Liver (tissue), 9 donors: ENCODE results near the gene PGGT1B. TPM values are rescaled to one million over a fixed set of nuclear protein-coding genes. Genes with fewer than 3 reads are reported as not detected.

Experiments
- DNase-seq: peaks from one replicate; pipeline ENCODE4 v3.0.0-alpha.2; 2017; ENCODE audit warnings: low spot score
- H3K27ac ChIP-seq, 2 donors: one replicate each; pipeline ENCODE4 v1.7.0; 2013; ENCODE audit warnings: inconsistent platforms in 2 of 2, low read length in 2 of 2, control low read depth in 1 of 2, low read depth in 1 of 2, mild to moderate bottlenecking in 1 of 2
- H3K27me3 ChIP-seq, 4 donors: one replicate each; pipeline versions ENCODE4 v1.6.1 to v1.7.0; 2013; ENCODE audit warnings: low read length in 3 of 4, inconsistent platforms in 1 of 4, mild to moderate bottlenecking in 1 of 4, moderate library complexity in 1 of 4; ENCODE audit not compliant: control insufficient read depth in 4 of 4, insufficient read depth in 4 of 4
- H3K36me3 ChIP-seq, 4 donors: one replicate each; pipeline versions ENCODE4 v1.6.1 to v1.7.0; 2013; ENCODE audit warnings: low read length in 3 of 4, mild to moderate bottlenecking in 3 of 4, low read depth in 1 of 4, moderate library complexity in 1 of 4; ENCODE audit not compliant: control insufficient read depth in 4 of 4, insufficient read depth in 3 of 4
- H3K4me1 ChIP-seq, 4 donors: one replicate each; pipeline versions ENCODE4 v1.6.1 to v1.7.0; 2013; ENCODE audit warnings: low read length in 3 of 4, mild to moderate bottlenecking in 3 of 4, moderate library complexity in 1 of 4; ENCODE audit not compliant: control insufficient read depth in 4 of 4, insufficient read depth in 4 of 4
- H3K4me3 ChIP-seq, 3 donors: one replicate each; pipeline versions ENCODE4 v1.6.1 to v1.7.0; 2013; ENCODE audit warnings: low read length in 3 of 3, control low read depth in 1 of 3, low read depth in 1 of 3, mild to moderate bottlenecking in 1 of 3
- H3K9ac ChIP-seq, 2 donors: one replicate each; pipeline ENCODE4 v1.7.0; 2013; ENCODE audit warnings: low read length in 2 of 2, mild to moderate bottlenecking in 2 of 2, moderate library complexity in 2 of 2, control low read depth in 1 of 2, low read depth in 1 of 2
- H3K9me3 ChIP-seq, 4 donors: one replicate each; pipeline versions ENCODE4 v1.6.1 to v1.7.0; 2013; ENCODE audit warnings: low read length in 3 of 4; ENCODE audit not compliant: control insufficient read depth in 4 of 4
- ATF3 ChIP-seq: IDR thresholded peaks from 2 replicates; pipeline ENCODE4 v1.6.1; 2016; ENCODE audit warnings: antibody characterized with exemption
- EGR1 ChIP-seq, 2 donors: IDR thresholded peaks; 2 replicates each; pipeline ENCODE4 v1.6.1; 2016 to 2018; ENCODE audit warnings: antibody characterized with exemption in 2 of 2, low read depth in 2 of 2
- FOXA1 ChIP-seq: IDR thresholded peaks from 2 replicates; pipeline ENCODE4 v1.6.1; 2016; ENCODE audit warnings: antibody characterized with exemption
- FOXA2 ChIP-seq: IDR thresholded peaks from 2 replicates; pipeline ENCODE4 v1.6.1; 2016; ENCODE audit warnings: antibody characterized with exemption
- GABPA ChIP-seq, 2 donors: IDR thresholded peaks in 1 of 2; conservative IDR thresholded peaks in 1 of 2; 2 replicates each; pipeline ENCODE4 v1.6.1; 2016; ENCODE audit warnings: antibody characterized with exemption in 2 of 2, mild to moderate bottlenecking in 1 of 2, moderate library complexity in 1 of 2
- HNF4A ChIP-seq, 2 donors: conservative IDR thresholded peaks; 2 replicates each; pipeline ENCODE4 v1.6.1; 2016; ENCODE audit warnings: antibody characterized with exemption in 2 of 2, mild to moderate bottlenecking in 2 of 2
- JUND ChIP-seq, 2 donors: IDR thresholded peaks; 2 replicates each; pipeline ENCODE4 v1.6.1; 2016; ENCODE audit warnings: antibody characterized with exemption in 2 of 2
- NR2F2 ChIP-seq: IDR thresholded peaks from 2 replicates; pipeline ENCODE4 v1.6.1; 2016; ENCODE audit warnings: antibody characterized with exemption
- RAD21 ChIP-seq, 2 donors: IDR thresholded peaks; 2 replicates each; pipeline ENCODE4 v1.6.1; 2016; ENCODE audit warnings: antibody characterized with exemption in 2 of 2, mild to moderate bottlenecking in 2 of 2
- REST ChIP-seq: IDR thresholded peaks from 2 replicates; pipeline ENCODE4 v1.6.1; 2016; ENCODE audit warnings: antibody characterized with exemption, mild to moderate bottlenecking
- RXRA ChIP-seq, 2 donors: IDR thresholded peaks; 2 replicates each; pipeline ENCODE4 v1.6.1; 2017 to 2018; ENCODE audit warnings: antibody characterized with exemption in 2 of 2, mild to moderate bottlenecking in 1 of 2
- SP1 ChIP-seq: IDR thresholded peaks from 2 replicates; pipeline ENCODE4 v1.6.1; 2018; ENCODE audit warnings: antibody characterized with exemption, mild to moderate bottlenecking
- TAF1 ChIP-seq: conservative IDR thresholded peaks from 2 replicates; pipeline ENCODE4 v1.6.1; 2016; ENCODE audit warnings: antibody characterized with exemption, mild to moderate bottlenecking
- YY1 ChIP-seq: IDR thresholded peaks from 2 replicates; pipeline ENCODE4 v1.6.1; 2016; ENCODE audit warnings: antibody characterized with exemption, mild to moderate bottlenecking
- ZBTB33 ChIP-seq: IDR thresholded peaks from 2 replicates; pipeline ENCODE4 v1.6.1; 2016; ENCODE audit warnings: antibody characterized with exemption
- WGBS: extraction: QIAGEN DNeasy Blood & Tissue Kit; methylation state at CpG from one replicate; pipeline ENCODE4 v1.1.7; 2013; 5-methylcytosine and 5-hydroxymethylcytosine counted together
- polyA plus RNA-seq, 2 donors: library from polyadenylated mRNA; stranded (reverse) in 1 of 2; unstranded in 1 of 2; fragments of 200-250 nt in 1 of 2; fragments of >200 nt in 1 of 2; fragmentation: Nextera tagmentation in 1 of 2; extraction: Ambion mirVana in 1 of 2; gene quantifications; one replicate each; pipeline versions ENCODE4 v1.2.1 to v1.2.3, GENCODE V29; 2013 to 2015
- total RNA-seq, 2 donors: library from RNA; depleted of rRNA; stranded (reverse); fragments of >200 nt; gene quantifications; one replicate each; pipeline ENCODE4 v1.2.3, GENCODE V29; 2014
- TF ChIP-seq, protein P1 (sequence below): IDR thresholded peaks from 2 replicates; pipeline ENCODE4 v1.6.1; 2016; ENCODE audit warnings: antibody characterized with exemption
- TF ChIP-seq, protein P2 (sequence below): fragments of 150-350 bp; IDR thresholded peaks from 2 replicates; pipeline ENCODE4 v1.5.1; 2017; ENCODE audit warnings: improper control_type of control experiment, low read depth, low read length; ENCODE audit not compliant: missing input control
- donor health status: healthy.
- donor health status: healthy.
- donor health status: healthy.
- donor health status: healthy.
- donor health status: healthy.

PGGT1B gene
- total and polyA plus RNA-seq, 4 donors: 4.9 to 15.7 (median 5.6) TPM

GRCh38 chr5:115229606-115230005 lies 33.1 kb downstream of the PGGT1B start:
- Histone ChIP-seq H3K4me1 (no peaks in the 10 kb centered on the region), H3K27ac (no peak overlapping the region), H3K36me3 (peaks cover 3 to 22% (median 15%) of the 10 kb centered on the region in 4 donors), H3K27me3 (no peaks in the 10 kb centered on the region), H3K9me3 (no peaks in the 10 kb centered on the region), H3K4me3 (no peak overlapping the region), H3K9ac (no peak overlapping the region)
- 99% methylated on average over 1 of the region's 1 CpG for WGBS
- TF ChIP-seq HNF4A (conservative IDR thresholded peaks at IDR 0.05) (no peak), FOXA1 (no peak), REST (no peak), RXRA (IDR thresholded peaks at IDR 0.05) (no peak), JUND (IDR thresholded peaks at IDR 0.05) (no peak), NR2F2 (no peak), RAD21 (IDR thresholded peaks at IDR 0.05) (no peak), ATF3 (no peak), ZBTB33 (no peak), FOXA2 (no peak)
- TF ChIP-seq, protein P1, sequence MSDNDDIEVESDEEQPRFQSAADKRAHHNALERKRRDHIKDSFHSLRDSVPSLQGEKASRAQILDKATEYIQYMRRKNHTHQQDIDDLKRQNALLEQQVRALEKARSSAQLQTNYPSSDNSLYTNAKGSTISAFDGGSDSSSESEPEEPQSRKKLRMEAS: no peak
- TF ChIP-seq, protein P2, sequence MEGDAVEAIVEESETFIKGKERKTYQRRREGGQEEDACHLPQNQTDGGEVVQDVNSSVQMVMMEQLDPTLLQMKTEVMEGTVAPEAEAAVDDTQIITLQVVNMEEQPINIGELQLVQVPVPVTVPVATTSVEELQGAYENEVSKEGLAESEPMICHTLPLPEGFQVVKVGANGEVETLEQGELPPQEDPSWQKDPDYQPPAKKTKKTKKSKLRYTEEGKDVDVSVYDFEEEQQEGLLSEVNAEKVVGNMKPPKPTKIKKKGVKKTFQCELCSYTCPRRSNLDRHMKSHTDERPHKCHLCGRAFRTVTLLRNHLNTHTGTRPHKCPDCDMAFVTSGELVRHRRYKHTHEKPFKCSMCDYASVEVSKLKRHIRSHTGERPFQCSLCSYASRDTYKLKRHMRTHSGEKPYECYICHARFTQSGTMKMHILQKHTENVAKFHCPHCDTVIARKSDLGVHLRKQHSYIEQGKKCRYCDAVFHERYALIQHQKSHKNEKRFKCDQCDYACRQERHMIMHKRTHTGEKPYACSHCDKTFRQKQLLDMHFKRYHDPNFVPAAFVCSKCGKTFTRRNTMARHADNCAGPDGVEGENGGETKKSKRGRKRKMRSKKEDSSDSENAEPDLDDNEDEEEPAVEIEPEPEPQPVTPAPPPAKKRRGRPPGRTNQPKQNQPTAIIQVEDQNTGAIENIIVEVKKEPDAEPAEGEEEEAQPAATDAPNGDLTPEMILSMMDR: no peak
- no peak for DNase-seq

DNA sequence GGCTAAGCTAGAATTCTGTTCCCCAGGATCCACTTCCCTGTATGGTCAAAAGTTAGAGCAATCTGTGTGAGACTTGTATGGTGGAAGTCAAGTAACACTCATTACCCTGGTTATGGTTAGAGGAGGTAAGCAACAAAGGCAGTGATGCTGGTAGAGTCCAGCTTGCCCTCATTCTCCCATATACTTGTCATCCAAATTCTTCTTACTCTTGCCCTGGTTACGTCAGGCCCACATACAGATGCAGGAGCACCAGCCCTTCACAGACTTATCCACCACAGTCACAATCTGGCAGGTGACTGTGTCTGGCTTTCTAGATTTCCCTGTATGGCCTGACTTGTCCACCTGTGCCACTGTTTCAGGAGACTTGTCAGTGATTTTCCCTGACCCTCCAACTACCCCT lies 35.4 kb downstream of the PGGT1B start:
- Histone ChIP-seq H3K36me3 (peaks cover 3 to 22% (median 15%) of the 10 kb centered on the region in 4 donors), H3K4me1 (no peaks in the 10 kb centered on the region), H3K27me3 (no peaks in the 10 kb centered on the region), H3K9me3 (no peaks in the 10 kb centered on the region), H3K27ac (no peak overlapping the region), H3K9ac (no peak overlapping the region), H3K4me3 (no peak overlapping the region)
- TF ChIP-seq JUND (IDR thresholded peaks at IDR 0.05): no peak
- no peak for TF ChIP-seq GABPA (IDR thresholded peaks at IDR 0.05 in 1 of 2, conservative IDR thresholded peaks at IDR 0.05 in 1 of 2)
- no peak for TF ChIP-seq ZBTB33
- no peak for TF ChIP-seq RXRA (IDR thresholded peaks at IDR 0.05)
- no peak for TF ChIP-seq YY1
- TF ChIP-seq NR2F2: no peak
- TF ChIP-seq ATF3: no peak
- TF ChIP-seq HNF4A (conservative IDR thresholded peaks at IDR 0.05): no peak
- no peak for TF ChIP-seq EGR1 (IDR thresholded peaks at IDR 0.05; ENCODE audit: low read depth in 2 of 2)
- no peak for TF ChIP-seq FOXA1
- no peak for TF ChIP-seq RAD21 (IDR thresholded peaks at IDR 0.05)
- TF ChIP-seq TAF1: no peak
- no peak for TF ChIP-seq REST
- no peak for TF ChIP-seq SP1
- DNase-seq: no peak
- 100% methylated on average over 1 of the region's 1 CpG for whole genome bisulfite sequencing
